GM12891 (cell line): ENCODE data around the gene HOXB5.

Source experiments
- POLR2A ChIP-seq: IDR thresholded peaks from 2 replicates; pipeline ENCODE4 v1.6.1; 2011; ENCODE audit warnings: low read depth, low read length, control low read depth
- POLR2AphosphoS5 ChIP-seq: IDR thresholded peaks from 2 replicates; pipeline ENCODE4 v1.6.1; 2011; ENCODE audit warnings: low read depth, low read length, control low read depth
- SPI1 ChIP-seq: IDR thresholded peaks from 2 replicates; pipeline ENCODE4 v1.6.1; 2011; ENCODE audit warnings: low read depth, low read length, control low read depth
- TAF1 ChIP-seq: IDR thresholded peaks from 2 replicates; pipeline ENCODE4 v1.6.1; 2011; ENCODE audit warnings: low read depth, low read length, control low read depth

- TF ChIP-seq POLR2AphosphoS5 (no peak), POLR2A (no peak), TAF1 (no peak), SPI1 (no peak)
Observed at GRCh38 chr17:48612456-48612853, 18.9 kb upstream of the HOXB5 start.
